OCI-LY1 (cell line): Measurements from ENCODE around the gene ZP4.

Experiments
- H2AFZ ChIP-seq: fragments of 200-600 bp; sonication (generic), shearing (Covaris generic); 2 replicates; pipeline ENCODE4 v1.6.0; 2014; ENCODE audit warnings: antibody characterized with exemption, mild to moderate bottlenecking, low read length
- H3F3A ChIP-seq: fragments of 200-600 bp; sonication (generic), shearing (Covaris generic); 2 replicates; pipeline ENCODE4 v1.6.0; 2014; ENCODE audit warnings: mild to moderate bottlenecking, antibody characterized with exemption, low read length, moderate library complexity; ENCODE audit not compliant: insufficient read depth
- H3K27ac ChIP-seq: fragments of 200-600 bp; sonication (generic); 2 replicates; pipeline ENCODE4 v1.5.1; 2014; ENCODE audit warnings: low read length, mixed run types, mild to moderate bottlenecking, low read depth; ENCODE audit not compliant: poor library complexity, severe bottlenecking
- H3K27me3 ChIP-seq: fragments of 200-600 bp; sonication (generic); 2 replicates; pipeline ENCODE4 v1.6.0; 2014; ENCODE audit warnings: antibody characterized with exemption, mild to moderate bottlenecking, low read length, moderate library complexity; ENCODE audit not compliant: insufficient read depth
- H3K36me3 ChIP-seq: fragments of 200-600 bp; sonication (generic); 2 replicates; pipeline ENCODE4 v1.6.1; 2014; ENCODE audit warnings: mild to moderate bottlenecking, antibody characterized with exemption, low read length, moderate library complexity, mixed read lengths; ENCODE audit not compliant: insufficient read depth
- H3K4me1 ChIP-seq: fragments of 200-600 bp; sonication (generic); 2 replicates; pipeline ENCODE4 v1.5.1; 2014; ENCODE audit warnings: mild to moderate bottlenecking, low read length, moderate library complexity; ENCODE audit not compliant: insufficient read depth, severe bottlenecking
- H3K4me2 ChIP-seq: fragments of 200-600 bp; sonication (generic), shearing (Covaris generic); 2 replicates; pipeline ENCODE4 v1.6.1; 2014; ENCODE audit warnings: low read length
- H3K4me3 ChIP-seq: fragments of 200-600 bp; sonication (generic); 2 replicates; pipeline ENCODE4 v1.5.1; 2014; ENCODE audit warnings: low read length, low read depth, mild to moderate bottlenecking, mixed read lengths; ENCODE audit not compliant: poor library complexity, severe bottlenecking
- H3K79me2 ChIP-seq: fragments of 200-600 bp; shearing (Covaris generic); 2 replicates; pipeline ENCODE4 v1.6.1; 2016; ENCODE audit warnings: mixed run types, low read length, mixed read lengths; ENCODE audit not compliant: insufficient read depth
- H3K9ac ChIP-seq: fragments of 200-600 bp; sonication (generic), shearing (Covaris generic); 2 replicates; pipeline ENCODE4 v1.6.1; 2014; ENCODE audit warnings: mild to moderate bottlenecking, low read length, mixed read lengths
- H3K9me2 ChIP-seq: fragments of 200-600 bp; sonication (generic), shearing (Covaris generic); 2 replicates; pipeline ENCODE4 v1.6.1; 2014; ENCODE audit warnings: low read depth, mild to moderate bottlenecking, low read length, mixed read lengths
- H3K9me3 ChIP-seq: fragments of 200-600 bp; shearing (Covaris generic); 2 replicates; pipeline ENCODE4 v1.6.1; 2014; ENCODE audit warnings: low read length, mixed read lengths
- H4K20me1 ChIP-seq: fragments of 200-600 bp; sonication (generic), shearing (Covaris generic); 2 replicates; pipeline ENCODE4 v1.6.0; 2016; ENCODE audit warnings: mild to moderate bottlenecking, low read length; ENCODE audit not compliant: insufficient read depth
- CTCF ChIP-seq: fragments of 200-600 bp; sonication (generic), shearing (Covaris generic); IDR thresholded peaks from 2 replicates; pipeline ENCODE4 v1.5.1; 2017; ENCODE audit warnings: mild to moderate bottlenecking, antibody characterized with exemption, low read length, moderate library complexity, mixed read lengths
- EZH2 ChIP-seq: fragments of 200-600 bp; sonication (generic), shearing (Covaris generic); IDR thresholded peaks from 2 replicates; pipeline ENCODE4 v1.8.0; 2017; ENCODE audit warnings: borderline replicate concordance, mixed run types, mild to moderate bottlenecking, antibody characterized with exemption, low read length, moderate library complexity, mixed read lengths

ZP4 gene

GRCh38 chr1:237878406-237878805 is 12.3 kb downstream of the ZP4 start:
- no peaks in the 10 kb centered on the region for H3K27me3 ChIP-seq
- H3F3A ChIP-seq = no peaks in the 10 kb centered on the region
- no peak overlapping the region for H2AFZ ChIP-seq
- no peak overlapping the region for H3K27ac ChIP-seq
- no peak overlapping the region for H3K4me2 ChIP-seq
- no peaks in the 10 kb centered on the region for H4K20me1 ChIP-seq
- no peaks in the 10 kb centered on the region for H3K9me2 ChIP-seq
- no peaks in the 10 kb centered on the region for H3K9me3 ChIP-seq
- H3K9ac ChIP-seq = no peak overlapping the region
- H3K4me3 ChIP-seq = no peak overlapping the region
- no peaks in the 10 kb centered on the region for H3K36me3 ChIP-seq
- no peaks in the 10 kb centered on the region for H3K4me1 ChIP-seq
- no peaks in the 10 kb centered on the region for H3K79me2 ChIP-seq
- TF ChIP-seq EZH2 (no peak), CTCF (no peak)

- H3F3A ChIP-seq = no peaks in the 10 kb centered on the region
- no peak overlapping the region for H3K9ac ChIP-seq
- H3K79me2 ChIP-seq = no peaks in the 10 kb centered on the region
- H2AFZ ChIP-seq = no peak overlapping the region
- H3K36me3 ChIP-seq = no peaks in the 10 kb centered on the region
- no peak overlapping the region for H3K4me3 ChIP-seq
- H3K27ac ChIP-seq = no peak overlapping the region
- no peaks in the 10 kb centered on the region for H4K20me1 ChIP-seq
- H3K9me2 ChIP-seq = no peaks in the 10 kb centered on the region
- no peak overlapping the region for H3K4me2 ChIP-seq
- TF ChIP-seq EZH2 = no peak
- TF ChIP-seq CTCF = no peak
- no peaks in the 10 kb centered on the region for H3K4me1 ChIP-seq
- H3K27me3 ChIP-seq = no peaks in the 10 kb centered on the region
- H3K9me3 ChIP-seq = no peaks in the 10 kb centered on the region
Observed at GRCh38 chr1:237877631-237878030, 13.1 kb downstream of the ZP4 start.

- no peak overlapping the region for H2AFZ ChIP-seq
- no peak for TF ChIP-seq EZH2
- TF ChIP-seq CTCF = no peak
Observed at GRCh38 chr1:237875291-237875690, 15.4 kb downstream of the ZP4 start.

More at GRCh38 chr1:237875291-237875690, 15.4 kb downstream of the ZP4 start:
- H3K27ac ChIP-seq = no peak overlapping the region
- no peak overlapping the region for H3K4me3 ChIP-seq
- no peak overlapping the region for H3K9ac ChIP-seq
- no peaks in the 10 kb centered on the region for H4K20me1 ChIP-seq
- H3K79me2 ChIP-seq = no peaks in the 10 kb centered on the region
- H3K9me2 ChIP-seq = no peaks in the 10 kb centered on the region
- no peaks in the 10 kb centered on the region for H3K4me1 ChIP-seq
- no peaks in the 10 kb centered on the region for H3K27me3 ChIP-seq
- no peaks in the 10 kb centered on the region for H3F3A ChIP-seq
- H3K4me2 ChIP-seq = no peak overlapping the region
- no peaks in the 10 kb centered on the region for H3K36me3 ChIP-seq
- no peaks in the 10 kb centered on the region for H3K9me3 ChIP-seq
